H9 (cell line): ENCODE results near the gene CYP4V2. TPM values are rescaled to one million over a fixed set of nuclear protein-coding genes. Genes with fewer than 3 reads are reported as not detected.

Experiments used
- DNase-seq: peaks from one replicate; pipeline ENCODE4 v3.0.0-alpha.2; 2017
- H2AFZ ChIP-seq: one replicate; pipeline ENCODE4 v1.6.1; 2013; ENCODE audit warnings: mild to moderate bottlenecking, low read length, control low read depth, moderate library complexity
- H2AK5ac ChIP-seq: 2 replicates; pipeline ENCODE4 v1.6.1; 2013; ENCODE audit warnings: low read length, control low read depth, mixed read lengths; ENCODE audit not compliant: insufficient read length
- H2BK120ac ChIP-seq: one replicate; pipeline ENCODE4 v1.6.1; 2013; ENCODE audit warnings: low read depth, mild to moderate bottlenecking, low read length, control low read depth, inconsistent platforms; ENCODE audit not compliant: poor library complexity, severe bottlenecking
- H2BK12ac ChIP-seq: 2 replicates; pipeline ENCODE4 v1.6.1; 2013; ENCODE audit warnings: low read length, control low read depth, mixed read lengths, low read depth; ENCODE audit not compliant: insufficient read length
- H2BK15ac ChIP-seq: 2 replicates; pipeline ENCODE4 v1.6.1; 2013; ENCODE audit warnings: low read depth, low read length, control low read depth
- H2BK20ac ChIP-seq: one replicate; pipeline ENCODE4 v1.6.1; 2013; ENCODE audit warnings: low read depth, mild to moderate bottlenecking, low read length, control low read depth, inconsistent platforms; ENCODE audit not compliant: poor library complexity, severe bottlenecking
- H2BK5ac ChIP-seq: 2 replicates; pipeline ENCODE4 v1.6.1; 2013; ENCODE audit warnings: low read length, control low read depth, mixed read lengths; ENCODE audit not compliant: insufficient read length
- H3K14ac ChIP-seq: 2 replicates; pipeline ENCODE4 v1.6.1; 2013; ENCODE audit warnings: low read length, control low read depth; ENCODE audit not compliant: insufficient read depth
- H3K18ac ChIP-seq: 2 replicates; pipeline ENCODE4 v1.6.1; 2013; ENCODE audit warnings: low read depth, mild to moderate bottlenecking, mixed read lengths, low read length, control low read depth; ENCODE audit not compliant: insufficient read length
- H3K23ac ChIP-seq: 2 replicates; pipeline ENCODE4 v1.6.1; 2013; ENCODE audit warnings: low read length, control low read depth, mixed read lengths, low read depth; ENCODE audit not compliant: insufficient read length
- H3K23me2 ChIP-seq: 2 replicates; pipeline ENCODE4 v1.6.1; 2013; ENCODE audit warnings: low read depth, mild to moderate bottlenecking, mixed read lengths, low read length, control low read depth; ENCODE audit not compliant: insufficient read length, poor library complexity, severe bottlenecking
- H3K27ac ChIP-seq: 2 replicates; pipeline ENCODE4 v1.5.1; 2013; ENCODE audit warnings: low read length, control low read depth, mixed read lengths, low read depth; ENCODE audit not compliant: insufficient read length
- H3K27me3 ChIP-seq: 2 replicates; pipeline ENCODE4 v1.6.1; 2013; ENCODE audit warnings: low read length, control low read depth, inconsistent platforms; ENCODE audit not compliant: insufficient read depth
- H3K4ac ChIP-seq: 2 replicates; pipeline ENCODE4 v1.6.1; 2013; ENCODE audit warnings: low read depth, mild to moderate bottlenecking, control low read depth, inconsistent platforms, low read length, moderate library complexity
- H3K4me1 ChIP-seq: 2 replicates; pipeline ENCODE4 v1.6.1; 2013; ENCODE audit warnings: low read length, control low read depth, inconsistent platforms; ENCODE audit not compliant: insufficient read depth
- H3K4me2 ChIP-seq: 2 replicates; pipeline ENCODE4 v1.6.1; 2013; ENCODE audit warnings: low read length, control low read depth, mixed read lengths; ENCODE audit not compliant: insufficient read length, insufficient read depth
- H3K56ac ChIP-seq: 2 replicates; pipeline ENCODE4 v1.6.1; 2013; ENCODE audit warnings: low read depth, mild to moderate bottlenecking, mixed read lengths, low read length, control low read depth; ENCODE audit not compliant: insufficient read length
- H3K79me1 ChIP-seq: 2 replicates; pipeline ENCODE4 v1.6.1; 2013; ENCODE audit warnings: low read depth, mild to moderate bottlenecking, moderate library complexity, low read length, control low read depth, inconsistent platforms; ENCODE audit not compliant: insufficient read depth, poor library complexity, severe bottlenecking
- H3K79me2 ChIP-seq: 2 replicates; pipeline ENCODE4 v1.6.1; 2013; ENCODE audit warnings: low read length, control low read depth, inconsistent platforms; ENCODE audit not compliant: insufficient read depth
- H3K9ac ChIP-seq: 2 replicates; pipeline ENCODE4 v1.6.1; 2013; ENCODE audit warnings: low read length, control low read depth, mixed read lengths; ENCODE audit not compliant: insufficient read length; ENCODE audit errors: extremely low read depth
- H3K9me3 ChIP-seq: one replicate; pipeline ENCODE4 v1.6.1; 2013; ENCODE audit warnings: low read depth, low read length, inconsistent platforms; ENCODE audit not compliant: control insufficient read depth
- H3T11ph ChIP-seq: one replicate; pipeline ENCODE4 v1.6.1; 2013; ENCODE audit warnings: mild to moderate bottlenecking, low read length, control low read depth, inconsistent platforms
- H4K20me1 ChIP-seq: one replicate; pipeline ENCODE4 v1.6.1; 2013; ENCODE audit not compliant: control insufficient read depth, insufficient read length, insufficient read depth
- H4K5ac ChIP-seq: 2 replicates; pipeline ENCODE4 v1.6.1; 2013; ENCODE audit warnings: low read depth, mild to moderate bottlenecking, mixed read lengths, low read length, control low read depth; ENCODE audit not compliant: insufficient read length
- H4K8ac ChIP-seq: replicated peaks from 2 replicates; pipeline ENCODE4 v1.6.1; 2013; ENCODE audit warnings: low read length, control low read depth, mixed read lengths, low read depth; ENCODE audit not compliant: insufficient read length
- H4K91ac ChIP-seq: 2 replicates; pipeline ENCODE4 v1.6.1; 2013; ENCODE audit warnings: low read depth, mild to moderate bottlenecking, moderate library complexity, mixed read lengths, low read length, control low read depth; ENCODE audit not compliant: insufficient read length
- H3K27ac Mint-ChIP-seq, 3 experiments: 2 replicates in 2 of 3; 3 replicates in 1 of 3; pipeline ENCODE4 v1.8.0; 2020 to 2021; ENCODE audit warnings: mixed read lengths in 3 of 3, mild to moderate bottlenecking in 1 of 3, moderate library complexity in 1 of 3
- H3K27me3 Mint-ChIP-seq: 2 replicates; pipeline ENCODE4 v1.8.0; 2021; ENCODE audit warnings: low read depth, mild to moderate bottlenecking, moderate library complexity, mixed read lengths
- H3K36me3 Mint-ChIP-seq, 3 experiments: 2 replicates in 2 of 3; 3 replicates in 1 of 3; pipeline ENCODE4 v1.8.0; 2020 to 2021; ENCODE audit warnings: low read depth in 3 of 3, mixed read lengths in 3 of 3; ENCODE audit not compliant: insufficient read depth in 1 of 3
- H3K4me1 Mint-ChIP-seq, 2 experiments: 2 replicates each; pipeline ENCODE4 v1.8.0; 2020; ENCODE audit warnings: mixed read lengths in 2 of 2
- H3K4me3 Mint-ChIP-seq, 2 experiments: 2 replicates in 1 of 2; 3 replicates in 1 of 2; pipeline ENCODE4 v1.8.0; 2020 to 2021; ENCODE audit warnings: mild to moderate bottlenecking in 2 of 2, mixed read lengths in 2 of 2, moderate library complexity in 1 of 2
- H3K9me3 Mint-ChIP-seq, 2 experiments: 2 replicates in 1 of 2; 3 replicates in 1 of 2; pipeline ENCODE4 v1.8.0; 2020; ENCODE audit warnings: mild to moderate bottlenecking in 2 of 2, mixed read lengths in 2 of 2, moderate library complexity in 1 of 2
- CTCF ChIP-seq: fragments of 200-600 bp; sonication (generic); conservative IDR thresholded peaks from 3 replicates; pipeline ENCODE4 v1.8.0; 2021; ENCODE audit warnings: antibody characterized with exemption, mild to moderate bottlenecking
- WGBS: extraction: QIAGEN DNeasy Blood & Tissue Kit; methylation state at CpG from one replicate; pipeline ENCODE4 v1.1.7; 2013; ENCODE audit warnings: missing lambda C conversion rate, low lambda C conversion rate, mixed read lengths; ENCODE audit not compliant: insufficient read length; ENCODE audit errors: extremely low coverage; 5-methylcytosine and 5-hydroxymethylcytosine counted together
- total RNA-seq: library from RNA; stranded (reverse); gene quantifications from 2 replicates; pipeline ENCODE4 v1.2.1, GENCODE V29; 2021

CYP4V2 gene
- total RNA-seq, 1 experiment from 2014 or later = 1.0 TPM

GRCh38 chr4:186227744-186228513 lies 36.6 kb downstream of the CYP4V2 start:
- Histone ChIP-seq H3T11ph (no peak overlapping the region), H3K9me3 (peaks cover 24% of the 10 kb centered on the region), H2AFZ (no peak overlapping the region), H3K27me3 (no peaks in the 10 kb centered on the region), H2BK15ac (no peak overlapping the region), H3K14ac (no peak overlapping the region), H3K79me2 (no peaks in the 10 kb centered on the region), H2BK12ac (no peak overlapping the region), H3K4me2 (no peak overlapping the region), H4K91ac (no peak overlapping the region), H3K27ac (no peak overlapping the region), H3K23ac (no peak overlapping the region), H3K18ac (no peak overlapping the region), H3K23me2 (no peaks in the 10 kb centered on the region), H2BK5ac (no peak overlapping the region), H2BK20ac (no peak overlapping the region), H2AK5ac (no peak overlapping the region), H3K4me1 (no peaks in the 10 kb centered on the region; the same call in 1 of the 2 replicates), H2BK120ac (no peak overlapping the region), H4K20me1 (no peaks in the 10 kb centered on the region), H4K5ac (no peak overlapping the region), H3K56ac (no peak overlapping the region), H3K9ac (no peak overlapping the region), H3K79me1 (no peaks in the 10 kb centered on the region), H3K4ac (no peak overlapping the region), H4K8ac (no peak overlapping the region)
- H3K9me3 Mint-ChIP-seq = peaks cover 32 to 33% of the 10 kb centered on the region in 2 experiments
- no CpG with 5 or more reads among the region's 2 CpGs for WGBS
- H3K27ac Mint-ChIP-seq = no peak overlapping the region
- H3K4me3 Mint-ChIP-seq = no peak overlapping the region
- H3K4me1 Mint-ChIP-seq = peaks cover 11 to 26% of the 10 kb centered on the region in 2 experiments
- peaks cover 28 to 43% (median 29%) of the 10 kb centered on the region in 3 experiments for H3K36me3 Mint-ChIP-seq
- no peak for DNase-seq
- H3K27me3 Mint-ChIP-seq = peaks cover 8% of the 10 kb centered on the region
- no peak for TF ChIP-seq CTCF
